ENCODE results near the gene PCDH19. TPM values are rescaled to one million over a fixed set of nuclear protein-coding genes. Genes with fewer than 3 reads are reported as not detected.

The PCDH19 gene
- total RNA-seq, 1 donor from 2014 or later: 1.7 TPM

- TF ChIP-seq CTCF (IDR thresholded peaks at IDR 0.05): no peak
- no peaks in the 10 kb centered on the region for H3K27me3 Mint-ChIP-seq (ENCODE audit: unreplicated experiment)
- no peak overlapping the region for H3K27ac Mint-ChIP-seq (ENCODE audit: unreplicated experiment)
- H3K4me1 Mint-ChIP-seq (ENCODE audit: unreplicated experiment): no peaks in the 10 kb centered on the region
- H3K9me3 Mint-ChIP-seq (ENCODE audit: unreplicated experiment): peaks cover 15% of the 10 kb centered on the region
- no peak for DNase-seq (ENCODE audit: extremely low spot score, unreplicated experiment)
- no peaks in the 10 kb centered on the region for H3K36me3 Mint-ChIP-seq (ENCODE audit: unreplicated experiment)
- no peak overlapping the region for H3K4me3 Mint-ChIP-seq (ENCODE audit: unreplicated experiment)
Measured at GRCh38 chrX:100277231-100277630, 132.8 kb downstream of the PCDH19 start.

- Mint-ChIP-seq H3K4me1 (ENCODE audit: unreplicated experiment) (no peaks in the 10 kb centered on the region), H3K4me3 (ENCODE audit: unreplicated experiment) (no peak overlapping the region), H3K27ac (ENCODE audit: unreplicated experiment) (no peak overlapping the region), H3K36me3 (ENCODE audit: unreplicated experiment) (no peaks in the 10 kb centered on the region), H3K9me3 (ENCODE audit: unreplicated experiment) (peaks cover 8% of the 10 kb centered on the region), H3K27me3 (ENCODE audit: unreplicated experiment) (no peaks in the 10 kb centered on the region)
- DNase-seq (ENCODE audit: extremely low spot score, unreplicated experiment): no peak
- TF ChIP-seq CTCF (IDR thresholded peaks at IDR 0.05): no peak
Measured at GRCh38 chrX:100274916-100275315, 135.2 kb downstream of the PCDH19 start.

- Mint-ChIP-seq H3K27me3 (ENCODE audit: unreplicated experiment) (no peaks in the 10 kb centered on the region), H3K9me3 (ENCODE audit: unreplicated experiment) (peaks cover 33% of the 10 kb centered on the region), H3K27ac (ENCODE audit: unreplicated experiment) (no peak overlapping the region), H3K4me3 (ENCODE audit: unreplicated experiment) (no peak overlapping the region), H3K36me3 (ENCODE audit: unreplicated experiment) (no peaks in the 10 kb centered on the region), H3K4me1 (ENCODE audit: unreplicated experiment) (no peaks in the 10 kb centered on the region)
- TF ChIP-seq CTCF (IDR thresholded peaks at IDR 0.05): no peak
- no peak for DNase-seq (ENCODE audit: extremely low spot score, unreplicated experiment)
Measured at GRCh38 chrX:100265179-100265578, 144.9 kb downstream of the PCDH19 start.

GRCh38 chrX:100264200-100264599 is 145.9 kb downstream of the PCDH19 start:
- no peaks in the 10 kb centered on the region for H3K27me3 Mint-ChIP-seq (ENCODE audit: unreplicated experiment)
- peaks cover 23% of the 10 kb centered on the region for H3K9me3 Mint-ChIP-seq (ENCODE audit: unreplicated experiment)
- DNase-seq (ENCODE audit: extremely low spot score, unreplicated experiment): no peak
- no peak overlapping the region for H3K4me3 Mint-ChIP-seq (ENCODE audit: unreplicated experiment)
- no peaks in the 10 kb centered on the region for H3K36me3 Mint-ChIP-seq (ENCODE audit: unreplicated experiment)
- TF ChIP-seq CTCF (IDR thresholded peaks at IDR 0.05): no peak
- no peak overlapping the region for H3K27ac Mint-ChIP-seq (ENCODE audit: unreplicated experiment)
- H3K4me1 Mint-ChIP-seq (ENCODE audit: unreplicated experiment): no peaks in the 10 kb centered on the region

- Mint-ChIP-seq H3K36me3 (ENCODE audit: unreplicated experiment) (no peaks in the 10 kb centered on the region), H3K4me1 (ENCODE audit: unreplicated experiment) (no peaks in the 10 kb centered on the region), H3K27me3 (ENCODE audit: unreplicated experiment) (no peaks in the 10 kb centered on the region), H3K9me3 (ENCODE audit: unreplicated experiment) (peaks cover 23% of the 10 kb centered on the region), H3K27ac (ENCODE audit: unreplicated experiment) (no peak overlapping the region), H3K4me3 (ENCODE audit: unreplicated experiment) (no peak overlapping the region)
- TF ChIP-seq CTCF (IDR thresholded peaks at IDR 0.05): no peak
- no peak for DNase-seq (ENCODE audit: extremely low spot score, unreplicated experiment)
Measured at GRCh38 chrX:100263650-100264049, 146.4 kb downstream of the PCDH19 start.
